OCI-LY7 (cell line): Measurements from ENCODE around the gene MRPL20.

ENCODE experiments used
- CTCF ChIP-seq: fragments of 200-600 bp; sonication (generic); conservative IDR thresholded peaks from 2 replicates; pipeline ENCODE4 v1.5.1; 2014; ENCODE audit warnings: mild to moderate bottlenecking, antibody characterized with exemption, low read length, moderate library complexity, mixed read lengths
- EZH2phosphoT487 ChIP-seq: fragments of 200-600 bp; sonication (generic); IDR thresholded peaks from 2 replicates; pipeline ENCODE4 v1.6.1; 2018; ENCODE audit warnings: low read depth, borderline replicate concordance, mild to moderate bottlenecking, mixed run types, antibody characterized with exemption, low read length, moderate library complexity, mixed read lengths

DNA sequence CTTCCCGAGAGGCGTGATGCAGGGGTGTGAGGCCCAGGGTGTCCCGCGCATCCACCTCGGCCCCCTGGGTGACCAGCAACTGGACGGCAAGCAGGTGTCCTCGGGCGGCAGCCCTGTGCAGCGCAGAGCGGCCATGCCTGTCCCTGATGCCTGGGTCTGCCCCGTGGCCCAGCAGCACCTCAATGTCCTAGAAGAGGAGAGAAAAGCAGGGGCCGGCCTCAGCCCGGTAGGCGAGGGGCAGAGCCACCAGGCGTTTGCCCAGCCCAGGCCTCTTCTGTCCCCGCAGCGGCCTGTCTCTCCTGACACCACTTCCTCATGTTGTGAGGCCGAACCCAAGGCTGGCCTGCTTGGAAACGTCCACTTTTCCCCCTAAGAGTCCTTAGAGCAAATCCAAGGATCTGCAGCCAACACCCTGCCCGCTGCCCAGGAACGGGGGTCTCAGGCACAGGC lies 12.3 kb upstream of the MRPL20 start:
- TF ChIP-seq EZH2phosphoT487 (no peak), CTCF (no peak)
